ENCODE results near the gene LINGO1.

GRCh38 chr15:77646104-77646694, 13.5 kb upstream of the LINGO1 start:
- TF ChIP-seq, protein P1, sequence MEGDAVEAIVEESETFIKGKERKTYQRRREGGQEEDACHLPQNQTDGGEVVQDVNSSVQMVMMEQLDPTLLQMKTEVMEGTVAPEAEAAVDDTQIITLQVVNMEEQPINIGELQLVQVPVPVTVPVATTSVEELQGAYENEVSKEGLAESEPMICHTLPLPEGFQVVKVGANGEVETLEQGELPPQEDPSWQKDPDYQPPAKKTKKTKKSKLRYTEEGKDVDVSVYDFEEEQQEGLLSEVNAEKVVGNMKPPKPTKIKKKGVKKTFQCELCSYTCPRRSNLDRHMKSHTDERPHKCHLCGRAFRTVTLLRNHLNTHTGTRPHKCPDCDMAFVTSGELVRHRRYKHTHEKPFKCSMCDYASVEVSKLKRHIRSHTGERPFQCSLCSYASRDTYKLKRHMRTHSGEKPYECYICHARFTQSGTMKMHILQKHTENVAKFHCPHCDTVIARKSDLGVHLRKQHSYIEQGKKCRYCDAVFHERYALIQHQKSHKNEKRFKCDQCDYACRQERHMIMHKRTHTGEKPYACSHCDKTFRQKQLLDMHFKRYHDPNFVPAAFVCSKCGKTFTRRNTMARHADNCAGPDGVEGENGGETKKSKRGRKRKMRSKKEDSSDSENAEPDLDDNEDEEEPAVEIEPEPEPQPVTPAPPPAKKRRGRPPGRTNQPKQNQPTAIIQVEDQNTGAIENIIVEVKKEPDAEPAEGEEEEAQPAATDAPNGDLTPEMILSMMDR (IDR thresholded peaks at IDR 0.05; ENCODE audit: extremely low read depth in 1 of 2, insufficient read depth in 1 of 2, low read depth in 1 of 2, low read length in 2 of 2) = no peak
- no peak for TF ChIP-seq POLR2AphosphoS5 (IDR thresholded peaks at IDR 0.05; ENCODE audit: insufficient read depth, low read depth, low read length)
- TF ChIP-seq EZH2 (IDR thresholded peaks at IDR 0.05; ENCODE audit: borderline replicate concordance, low read depth, low read length, severe bottlenecking) = no peak
- no peak for TF ChIP-seq POLR2A (IDR thresholded peaks at IDR 0.05; ENCODE audit: low read depth, low read length)
- TF ChIP-seq, protein P2, sequence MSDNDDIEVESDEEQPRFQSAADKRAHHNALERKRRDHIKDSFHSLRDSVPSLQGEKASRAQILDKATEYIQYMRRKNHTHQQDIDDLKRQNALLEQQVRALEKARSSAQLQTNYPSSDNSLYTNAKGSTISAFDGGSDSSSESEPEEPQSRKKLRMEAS (IDR thresholded peaks at IDR 0.05; ENCODE audit: insufficient read depth, insufficient read length) = no peak

Data from endothelial cell of umbilical vein (primary cell).